Tibial nerve (tissue), 4 donors: ENCODE results near the gene GJA1.

Experiments
- EP300 ChIP-seq, 2 donors: sonication (generic); formaldehyde crosslinking; IDR thresholded peaks; one replicate each; pipeline ENCODE4 v1.6.1; 2017; ENCODE audit warnings: antibody characterized with exemption in 2 of 2, mild to moderate bottlenecking in 1 of 2
- POLR2A ChIP-seq, 2 donors: fragments of 450-650 bp; IDR thresholded peaks; one replicate each; pipeline ENCODE4 v1.6.1; 2017; ENCODE audit warnings: antibody characterized with exemption in 2 of 2, mild to moderate bottlenecking in 2 of 2, moderate library complexity in 2 of 2
- TF ChIP-seq, protein P1 (sequence below), 5 experiments: fragments of 200-600 bp in 3 of 5; fragments of 450-650 bp in 2 of 5; sonication (generic) in 3 of 5; IDR thresholded peaks; one replicate each; pipeline ENCODE4 v1.5.1; 2016 to 2019; ENCODE audit warnings: antibody characterized with exemption in 5 of 5, mild to moderate bottlenecking in 3 of 5, moderate library complexity in 2 of 5

DNA sequence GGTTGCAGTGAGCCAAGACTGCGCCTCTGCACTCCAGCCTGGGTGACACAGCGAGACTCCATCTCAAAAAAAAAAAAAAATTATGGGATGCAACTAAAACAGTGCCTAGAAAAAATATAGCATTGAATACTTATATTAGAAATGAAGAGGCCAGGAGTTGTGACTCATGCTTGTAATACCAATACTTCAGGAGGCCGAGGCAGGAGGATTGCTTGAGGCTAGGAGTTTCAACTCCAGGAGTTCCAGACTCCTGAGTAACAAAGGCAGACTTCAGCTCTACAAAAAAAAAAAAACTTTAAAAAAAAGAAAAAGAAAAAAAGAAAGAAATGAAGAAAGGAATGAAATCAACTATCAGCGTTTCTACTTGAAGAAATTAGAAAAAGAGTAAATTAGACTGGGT, 17.1 kb upstream of the GJA1 start:
- TF ChIP-seq POLR2A (IDR thresholded peaks at IDR 0.05): no peak
- TF ChIP-seq, protein P1, sequence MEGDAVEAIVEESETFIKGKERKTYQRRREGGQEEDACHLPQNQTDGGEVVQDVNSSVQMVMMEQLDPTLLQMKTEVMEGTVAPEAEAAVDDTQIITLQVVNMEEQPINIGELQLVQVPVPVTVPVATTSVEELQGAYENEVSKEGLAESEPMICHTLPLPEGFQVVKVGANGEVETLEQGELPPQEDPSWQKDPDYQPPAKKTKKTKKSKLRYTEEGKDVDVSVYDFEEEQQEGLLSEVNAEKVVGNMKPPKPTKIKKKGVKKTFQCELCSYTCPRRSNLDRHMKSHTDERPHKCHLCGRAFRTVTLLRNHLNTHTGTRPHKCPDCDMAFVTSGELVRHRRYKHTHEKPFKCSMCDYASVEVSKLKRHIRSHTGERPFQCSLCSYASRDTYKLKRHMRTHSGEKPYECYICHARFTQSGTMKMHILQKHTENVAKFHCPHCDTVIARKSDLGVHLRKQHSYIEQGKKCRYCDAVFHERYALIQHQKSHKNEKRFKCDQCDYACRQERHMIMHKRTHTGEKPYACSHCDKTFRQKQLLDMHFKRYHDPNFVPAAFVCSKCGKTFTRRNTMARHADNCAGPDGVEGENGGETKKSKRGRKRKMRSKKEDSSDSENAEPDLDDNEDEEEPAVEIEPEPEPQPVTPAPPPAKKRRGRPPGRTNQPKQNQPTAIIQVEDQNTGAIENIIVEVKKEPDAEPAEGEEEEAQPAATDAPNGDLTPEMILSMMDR (IDR thresholded peaks at IDR 0.05): no peak
- TF ChIP-seq EP300 (IDR thresholded peaks at IDR 0.05): no peak
